Erythroblast (primary cell): ENCODE measurements around the gene PLB1.

Experiments
- GATA1 ChIP-seq: IDR thresholded peaks from 2 replicates; pipeline ENCODE4 v1.6.1; 2011; ENCODE audit warnings: low read depth, mild to moderate bottlenecking, control low read depth, low read length, moderate library complexity
- POLR2A ChIP-seq: IDR thresholded peaks from 2 replicates; pipeline ENCODE4 v1.6.1; 2011; ENCODE audit warnings: mild to moderate bottlenecking, low read length

GRCh38 chr2:28652217-28652616 lies 156.4 kb downstream of the PLB1 start:
- no peak for TF ChIP-seq POLR2A
- no peak for TF ChIP-seq GATA1
